Measurements from ENCODE around the gene IRGM. TPM values are rescaled to one million over a fixed set of nuclear protein-coding genes. Genes with fewer than 3 reads are reported as not detected.
"Not testable (repeated sequence)": the region's sequence is repeated elsewhere in the genome, so short reads cannot be mapped to it uniquely, and the experiment has no call there.

The IRGM gene
- not detected for total RNA-seq
- polyA plus RNA-seq (ENCODE audit: insufficient read length in 6 of 6), result under 1 TPM; 0.47 to 0.93 (median 0.68) TPM
- long read RNA-seq, donor 1, result 0 reads
- long read RNA-seq, donor 2, result 0 reads
- long read RNA-seq, donor 3, result 0 reads
- long read RNA-seq, donor 4, result 0 reads
- long read RNA-seq, donor 5, result 0 reads
- long read RNA-seq, donor 6, result 0 reads
- long read RNA-seq, donor 7, result 0 reads
- long read RNA-seq, donor 8, partial matches to known transcripts, result 0 of 5 reads
- long read RNA-seq, donor 8, other reads (novel, unspliced or antisense), result 5 of 5 reads
- long read RNA-seq, donor 9, result 0 reads
- long read RNA-seq, donor 10, result 0 reads
- long read RNA-seq, donor 11, result 0 reads
- long read RNA-seq, donor 12, result 0 reads

- not testable (repeated sequence) for ATAC-seq, H3K36me3 ChIP-seq, DNase-seq, H3K27me3 ChIP-seq, H3K4me3 ChIP-seq, H3K9me3 ChIP-seq, H3K4me1 ChIP-seq
- peak within 1 kb of the TSS in 1 of 2 donors; percentile 39 for H3K27ac ChIP-seq
- intact Hi-C loops (cut with DNase I), result loop anchor here in 1 of 2 donors (10.0 kb wide), 1 partner anchor 281 kb away; no protein-coding TSS in a partner anchor
Measured at GRCh38 chr5:150846308-150846653, at the start of gene IRGM. Gene IRGM, plus strand, starts transcription at chr5:150846521. Its CDS starts 1,603 bp downstream, at chr5:150848124.

- Histone ChIP-seq H3K27ac (no peak overlapping the region), H3K4me1 (peaks cover 5 to 15% of the 10 kb centered on the region in 2 donors), H3K4me3 (no peak overlapping the region), H3K36me3 (peaks cover 0 to 25% of the 10 kb centered on the region in 2 donors), H3K27me3 (no peaks in the 10 kb centered on the region), H3K9me3 (no peaks in the 10 kb centered on the region)
- DNase-seq (no peak), ATAC-seq (no peak)
- intact Hi-C loops (cut with DNase I), result no loop called here
- no peak for TF ChIP-seq CTCF (IDR thresholded peaks at IDR 0.05)
Measured at GRCh38 chr5:150797384-150797783, 48.9 kb upstream of the IRGM start.

GRCh38 chr5:150801117-150801927 is 45.0 kb upstream of the IRGM start:
- Histone ChIP-seq H3K36me3 (peaks cover 0 to 9% of the 10 kb centered on the region in 2 donors), H3K4me3 (peak overlapping the region; percentile 12 to 28), H3K27ac (peak overlapping the region; percentile 21 to 80), H3K9me3 (no peaks in the 10 kb centered on the region), H3K27me3 (no peaks in the 10 kb centered on the region), H3K4me1 (peaks cover 5 to 15% of the 10 kb centered on the region in 2 donors)
- ATAC-seq, result peak; percentile 96
- peak in 2 of 4 donors; percentile 75 to 82 for DNase-seq
- peak; percentile 19 to 57 for TF ChIP-seq CTCF (IDR thresholded peaks at IDR 0.05)
- intact Hi-C loops (cut with DNase I), result loop anchor here in 1 of 2 donors (10.0 kb wide), 1 partner anchor 183 kb away; no protein-coding TSS in a partner anchor

GRCh38 chr5:150804388-150804787 is 41.9 kb upstream of the IRGM start:
- Histone ChIP-seq H3K36me3 (no peaks in the 10 kb centered on the region), H3K4me1 (peaks cover 5 to 15% of the 10 kb centered on the region in 2 donors), H3K27ac (no peak overlapping the region), H3K4me3 (no peak overlapping the region), H3K9me3 (no peaks in the 10 kb centered on the region), H3K27me3 (no peaks in the 10 kb centered on the region)
- no peak for DNase-seq
- intact Hi-C loops (cut with DNase I), result loop anchor here in 1 of 2 donors (10.0 kb wide), 1 partner anchor 180 kb away; no protein-coding TSS in a partner anchor
- ATAC-seq, result no peak
- no peak for TF ChIP-seq CTCF (IDR thresholded peaks at IDR 0.05)

- no peak for DNase-seq
- no peaks in the 10 kb centered on the region for H3K9me3 ChIP-seq
- H3K27me3 ChIP-seq, result no peaks in the 10 kb centered on the region
- no peak overlapping the region for H3K4me3 ChIP-seq
- no peak overlapping the region for H3K27ac ChIP-seq
- no peaks in the 10 kb centered on the region for H3K36me3 ChIP-seq
- no peak for TF ChIP-seq CTCF (IDR thresholded peaks at IDR 0.05)
- no peaks in the 10 kb centered on the region for H3K4me1 ChIP-seq
- intact Hi-C loops (cut with DNase I), result loop anchor here in 1 of 2 donors (10.0 kb wide), 1 partner anchor 175 kb away; no protein-coding TSS in a partner anchor
- peak; percentile 53 for ATAC-seq
Measured at GRCh38 chr5:150809363-150809762, 37.0 kb upstream of the IRGM start.
